ENCODE measurements around the gene COL13A1. TPM values are rescaled to one million over a fixed set of nuclear protein-coding genes. Genes with fewer than 3 reads are reported as not detected.
A peak's percentile ranks its signal among the peaks of the same experiment; 100 is the strongest.

Gene COL13A1
- total and polyA plus RNA-seq, 8 donors, result 2.1 to 68.5 (median 52.4) TPM

DNA sequence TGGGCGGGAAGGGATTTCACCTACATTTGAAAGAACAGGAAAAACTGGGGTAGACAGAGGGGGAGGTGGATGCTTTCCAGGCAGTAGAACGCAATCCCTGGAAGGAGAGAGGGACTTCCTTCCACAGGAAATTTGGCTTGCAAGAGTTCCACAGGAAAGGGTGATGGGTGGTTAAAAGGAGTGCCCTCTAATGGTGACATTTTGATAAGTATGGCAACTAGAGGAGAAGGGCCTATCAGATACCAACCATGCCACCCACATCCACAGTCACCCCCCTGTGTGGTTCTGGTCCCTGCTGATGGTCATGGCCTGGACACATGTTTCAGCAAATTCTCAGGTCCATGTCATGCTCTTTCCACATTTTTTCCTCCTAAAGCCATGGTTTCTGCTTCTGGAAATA lies 27.1 kb upstream of the COL13A1 start:
- Histone ChIP-seq H3K4me3 (no peak overlapping the region), H3K36me3 (no peaks in the 10 kb centered on the region), H3K27me3 (no peaks in the 10 kb centered on the region), H3K9me3 (no peaks in the 10 kb centered on the region), H3K27ac (no peak overlapping the region), H3K4me1 (no peaks in the 10 kb centered on the region)
- TF ChIP-seq, protein P1, sequence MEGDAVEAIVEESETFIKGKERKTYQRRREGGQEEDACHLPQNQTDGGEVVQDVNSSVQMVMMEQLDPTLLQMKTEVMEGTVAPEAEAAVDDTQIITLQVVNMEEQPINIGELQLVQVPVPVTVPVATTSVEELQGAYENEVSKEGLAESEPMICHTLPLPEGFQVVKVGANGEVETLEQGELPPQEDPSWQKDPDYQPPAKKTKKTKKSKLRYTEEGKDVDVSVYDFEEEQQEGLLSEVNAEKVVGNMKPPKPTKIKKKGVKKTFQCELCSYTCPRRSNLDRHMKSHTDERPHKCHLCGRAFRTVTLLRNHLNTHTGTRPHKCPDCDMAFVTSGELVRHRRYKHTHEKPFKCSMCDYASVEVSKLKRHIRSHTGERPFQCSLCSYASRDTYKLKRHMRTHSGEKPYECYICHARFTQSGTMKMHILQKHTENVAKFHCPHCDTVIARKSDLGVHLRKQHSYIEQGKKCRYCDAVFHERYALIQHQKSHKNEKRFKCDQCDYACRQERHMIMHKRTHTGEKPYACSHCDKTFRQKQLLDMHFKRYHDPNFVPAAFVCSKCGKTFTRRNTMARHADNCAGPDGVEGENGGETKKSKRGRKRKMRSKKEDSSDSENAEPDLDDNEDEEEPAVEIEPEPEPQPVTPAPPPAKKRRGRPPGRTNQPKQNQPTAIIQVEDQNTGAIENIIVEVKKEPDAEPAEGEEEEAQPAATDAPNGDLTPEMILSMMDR (IDR thresholded peaks at IDR 0.05), result no peak
- no peak for DNase-seq
- intact Hi-C loops (cut with DNase I), result no loop called here
- ATAC-seq, result no peak

DNA sequence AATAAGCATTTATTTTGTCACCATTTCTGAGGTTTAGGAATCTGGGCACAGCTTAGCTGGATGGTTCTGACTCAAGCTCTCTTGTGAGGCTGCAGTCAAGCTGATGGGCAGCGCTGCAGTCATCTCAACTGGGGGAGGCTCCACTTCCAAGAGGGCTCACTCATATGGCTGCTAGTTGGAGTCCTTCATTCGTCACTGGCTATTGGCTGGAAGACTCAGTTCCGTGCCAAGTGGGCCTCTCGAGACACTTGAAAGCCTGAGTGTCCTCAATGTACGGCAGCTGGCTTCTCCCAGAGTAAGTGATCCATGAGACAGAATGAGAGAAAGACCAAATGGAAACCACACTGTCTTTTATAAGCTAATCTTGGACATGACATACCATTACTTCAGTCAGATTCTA lies 21.6 kb upstream of the COL13A1 start:
- TF ChIP-seq, protein P1 (IDR thresholded peaks at IDR 0.05), result no peak
- ATAC-seq (peak; percentile 74), DNase-seq (peak in 2 of 4 donors; percentile 74 to 85)
- no peak overlapping the region for H3K4me3 ChIP-seq
- H3K27me3 ChIP-seq, result peaks cover 0 to 25% of the 10 kb centered on the region in 2 donors
- H3K27ac ChIP-seq, result no peak overlapping the region
- no peaks in the 10 kb centered on the region for H3K36me3 ChIP-seq
- intact Hi-C loops (cut with DNase I), result no loop called here
- no peaks in the 10 kb centered on the region for H3K9me3 ChIP-seq
- H3K4me1 ChIP-seq, result no peaks in the 10 kb centered on the region

DNA sequence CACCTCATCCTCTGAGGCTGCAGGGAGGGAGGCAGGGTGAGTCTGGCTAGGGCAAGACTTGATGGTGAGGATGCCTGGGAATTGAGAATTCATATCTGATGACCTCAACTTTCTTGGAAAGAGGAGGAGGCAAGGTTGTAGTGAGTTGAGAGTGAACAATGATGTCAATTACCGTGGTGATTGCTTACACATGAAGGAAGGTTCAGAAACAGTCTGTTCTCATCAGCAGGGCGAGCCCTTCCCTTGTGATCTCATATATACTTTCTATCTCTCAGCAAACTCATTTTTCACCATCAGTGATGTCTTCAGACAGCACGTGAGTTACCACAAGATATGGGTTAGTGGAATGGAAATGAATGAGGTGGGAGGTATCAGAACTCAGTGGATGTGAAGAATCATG lies 20.1 kb upstream of the COL13A1 start:
- TF ChIP-seq, protein P1 (IDR thresholded peaks at IDR 0.05), result no peak
- no peak for DNase-seq
- intact Hi-C loops (cut with DNase I), result no loop called here
- Histone ChIP-seq H3K27me3 (peaks cover 0 to 25% of the 10 kb centered on the region in 2 donors), H3K9me3 (no peaks in the 10 kb centered on the region), H3K4me3 (no peak overlapping the region), H3K27ac (no peak overlapping the region), H3K4me1 (no peaks in the 10 kb centered on the region), H3K36me3 (no peaks in the 10 kb centered on the region)
- no peak for ATAC-seq

DNA sequence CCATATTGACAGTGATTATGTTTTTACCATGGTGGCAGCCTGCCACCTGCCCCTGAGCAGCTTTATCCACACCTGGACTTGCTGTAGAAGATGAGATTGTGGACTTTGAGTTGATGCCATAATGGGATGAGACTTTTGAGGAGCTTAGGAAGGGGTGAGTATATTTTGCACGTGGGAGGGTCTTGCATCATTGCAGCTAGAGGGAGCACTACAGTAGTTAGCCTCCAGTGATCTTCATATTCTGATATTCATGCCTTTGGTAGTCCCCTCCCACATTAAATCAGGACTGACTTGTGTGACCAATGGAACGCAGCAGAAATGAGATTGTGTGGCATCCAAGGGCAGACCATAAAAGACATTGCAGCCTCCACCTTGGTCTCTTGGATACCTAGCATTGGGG lies 18.2 kb upstream of the COL13A1 start:
- Histone ChIP-seq H3K4me3 (no peak overlapping the region), H3K36me3 (no peaks in the 10 kb centered on the region), H3K27me3 (peaks cover 0 to 25% of the 10 kb centered on the region in 2 donors), H3K9me3 (no peaks in the 10 kb centered on the region), H3K27ac (no peak overlapping the region), H3K4me1 (no peaks in the 10 kb centered on the region)
- DNase-seq (no peak), ATAC-seq (no peak)
- TF ChIP-seq, protein P1 (IDR thresholded peaks at IDR 0.05), result no peak
- intact Hi-C loops (cut with DNase I), result no loop called here

DNA sequence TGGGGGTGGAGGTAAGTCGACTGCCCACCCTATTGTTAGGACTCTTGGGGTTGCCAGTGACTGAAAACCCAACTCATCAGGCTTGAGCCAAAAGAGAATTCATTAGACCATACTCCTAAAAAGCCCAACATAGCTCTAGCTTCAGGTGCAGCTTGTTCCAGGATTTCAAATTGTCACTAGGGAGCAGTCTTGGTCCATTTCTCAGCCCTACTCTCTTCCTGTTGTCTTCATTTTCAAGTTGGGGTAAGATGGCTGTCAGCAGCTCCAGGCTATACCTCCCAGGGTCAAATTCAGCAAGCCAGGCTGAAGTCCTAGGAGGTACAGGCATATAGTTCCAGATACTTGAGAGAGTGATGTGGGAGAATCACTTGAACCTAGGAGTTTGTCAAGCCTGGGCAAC lies 14.9 kb upstream of the COL13A1 start:
- Histone ChIP-seq H3K9me3 (no peaks in the 10 kb centered on the region), H3K4me1 (no peaks in the 10 kb centered on the region), H3K36me3 (no peaks in the 10 kb centered on the region), H3K27ac (no peak overlapping the region), H3K4me3 (no peak overlapping the region), H3K27me3 (peaks cover 0 to 25% of the 10 kb centered on the region in 2 donors)
- DNase-seq (no peak), ATAC-seq (no peak)
- TF ChIP-seq, protein P1 (IDR thresholded peaks at IDR 0.05), result no peak
- intact Hi-C loops (cut with DNase I), result no loop called here

All from left lung (tissue), 10 donors.